H9 (cell line): Measurements from ENCODE around the gene GRIK1. TPM values are rescaled to one million over a fixed set of nuclear protein-coding genes. Genes with fewer than 3 reads are reported as not detected.

Experiments used
- DNase-seq: peaks from one replicate; pipeline ENCODE4 v3.0.0-alpha.2; 2017
- H2AFZ ChIP-seq: one replicate; pipeline ENCODE4 v1.6.1; 2013; ENCODE audit warnings: mild to moderate bottlenecking, low read length, control low read depth, moderate library complexity
- H2AK5ac ChIP-seq: 2 replicates; pipeline ENCODE4 v1.6.1; 2013; ENCODE audit warnings: low read length, control low read depth, mixed read lengths; ENCODE audit not compliant: insufficient read length
- H2BK120ac ChIP-seq: one replicate; pipeline ENCODE4 v1.6.1; 2013; ENCODE audit warnings: low read depth, mild to moderate bottlenecking, low read length, control low read depth, inconsistent platforms; ENCODE audit not compliant: poor library complexity, severe bottlenecking
- H2BK12ac ChIP-seq: 2 replicates; pipeline ENCODE4 v1.6.1; 2013; ENCODE audit warnings: low read length, control low read depth, mixed read lengths, low read depth; ENCODE audit not compliant: insufficient read length
- H2BK15ac ChIP-seq: 2 replicates; pipeline ENCODE4 v1.6.1; 2013; ENCODE audit warnings: low read depth, low read length, control low read depth
- H2BK20ac ChIP-seq: one replicate; pipeline ENCODE4 v1.6.1; 2013; ENCODE audit warnings: low read depth, mild to moderate bottlenecking, low read length, control low read depth, inconsistent platforms; ENCODE audit not compliant: poor library complexity, severe bottlenecking
- H2BK5ac ChIP-seq: 2 replicates; pipeline ENCODE4 v1.6.1; 2013; ENCODE audit warnings: low read length, control low read depth, mixed read lengths; ENCODE audit not compliant: insufficient read length
- H3K14ac ChIP-seq: 2 replicates; pipeline ENCODE4 v1.6.1; 2013; ENCODE audit warnings: low read length, control low read depth; ENCODE audit not compliant: insufficient read depth
- H3K18ac ChIP-seq: 2 replicates; pipeline ENCODE4 v1.6.1; 2013; ENCODE audit warnings: low read depth, mild to moderate bottlenecking, mixed read lengths, low read length, control low read depth; ENCODE audit not compliant: insufficient read length
- H3K23ac ChIP-seq: 2 replicates; pipeline ENCODE4 v1.6.1; 2013; ENCODE audit warnings: low read length, control low read depth, mixed read lengths, low read depth; ENCODE audit not compliant: insufficient read length
- H3K23me2 ChIP-seq: 2 replicates; pipeline ENCODE4 v1.6.1; 2013; ENCODE audit warnings: low read depth, mild to moderate bottlenecking, mixed read lengths, low read length, control low read depth; ENCODE audit not compliant: insufficient read length, poor library complexity, severe bottlenecking
- H3K27ac ChIP-seq: 2 replicates; pipeline ENCODE4 v1.5.1; 2013; ENCODE audit warnings: low read length, control low read depth, mixed read lengths, low read depth; ENCODE audit not compliant: insufficient read length
- H3K27me3 ChIP-seq: 2 replicates; pipeline ENCODE4 v1.6.1; 2013; ENCODE audit warnings: low read length, control low read depth, inconsistent platforms; ENCODE audit not compliant: insufficient read depth
- H3K4ac ChIP-seq: 2 replicates; pipeline ENCODE4 v1.6.1; 2013; ENCODE audit warnings: low read depth, mild to moderate bottlenecking, control low read depth, inconsistent platforms, low read length, moderate library complexity
- H3K4me1 ChIP-seq: 2 replicates; pipeline ENCODE4 v1.6.1; 2013; ENCODE audit warnings: low read length, control low read depth, inconsistent platforms; ENCODE audit not compliant: insufficient read depth
- H3K4me2 ChIP-seq: 2 replicates; pipeline ENCODE4 v1.6.1; 2013; ENCODE audit warnings: low read length, control low read depth, mixed read lengths; ENCODE audit not compliant: insufficient read length, insufficient read depth
- H3K56ac ChIP-seq: 2 replicates; pipeline ENCODE4 v1.6.1; 2013; ENCODE audit warnings: low read depth, mild to moderate bottlenecking, mixed read lengths, low read length, control low read depth; ENCODE audit not compliant: insufficient read length
- H3K79me1 ChIP-seq: 2 replicates; pipeline ENCODE4 v1.6.1; 2013; ENCODE audit warnings: low read depth, mild to moderate bottlenecking, moderate library complexity, low read length, control low read depth, inconsistent platforms; ENCODE audit not compliant: insufficient read depth, poor library complexity, severe bottlenecking
- H3K79me2 ChIP-seq: 2 replicates; pipeline ENCODE4 v1.6.1; 2013; ENCODE audit warnings: low read length, control low read depth, inconsistent platforms; ENCODE audit not compliant: insufficient read depth
- H3K9ac ChIP-seq: 2 replicates; pipeline ENCODE4 v1.6.1; 2013; ENCODE audit warnings: low read length, control low read depth, mixed read lengths; ENCODE audit not compliant: insufficient read length; ENCODE audit errors: extremely low read depth
- H3K9me3 ChIP-seq: one replicate; pipeline ENCODE4 v1.6.1; 2013; ENCODE audit warnings: low read depth, low read length, inconsistent platforms; ENCODE audit not compliant: control insufficient read depth
- H3T11ph ChIP-seq: one replicate; pipeline ENCODE4 v1.6.1; 2013; ENCODE audit warnings: mild to moderate bottlenecking, low read length, control low read depth, inconsistent platforms
- H4K20me1 ChIP-seq: one replicate; pipeline ENCODE4 v1.6.1; 2013; ENCODE audit not compliant: control insufficient read depth, insufficient read length, insufficient read depth
- H4K5ac ChIP-seq: 2 replicates; pipeline ENCODE4 v1.6.1; 2013; ENCODE audit warnings: low read depth, mild to moderate bottlenecking, mixed read lengths, low read length, control low read depth; ENCODE audit not compliant: insufficient read length
- H4K8ac ChIP-seq: replicated peaks from 2 replicates; pipeline ENCODE4 v1.6.1; 2013; ENCODE audit warnings: low read length, control low read depth, mixed read lengths, low read depth; ENCODE audit not compliant: insufficient read length
- H4K91ac ChIP-seq: 2 replicates; pipeline ENCODE4 v1.6.1; 2013; ENCODE audit warnings: low read depth, mild to moderate bottlenecking, moderate library complexity, mixed read lengths, low read length, control low read depth; ENCODE audit not compliant: insufficient read length
- H3K27ac Mint-ChIP-seq, 3 experiments: 2 replicates in 2 of 3; 3 replicates in 1 of 3; pipeline ENCODE4 v1.8.0; 2020 to 2021; ENCODE audit warnings: mixed read lengths in 3 of 3, mild to moderate bottlenecking in 1 of 3, moderate library complexity in 1 of 3
- H3K27me3 Mint-ChIP-seq: 2 replicates; pipeline ENCODE4 v1.8.0; 2021; ENCODE audit warnings: low read depth, mild to moderate bottlenecking, moderate library complexity, mixed read lengths
- H3K36me3 Mint-ChIP-seq, 3 experiments: 2 replicates in 2 of 3; 3 replicates in 1 of 3; pipeline ENCODE4 v1.8.0; 2020 to 2021; ENCODE audit warnings: low read depth in 3 of 3, mixed read lengths in 3 of 3; ENCODE audit not compliant: insufficient read depth in 1 of 3
- H3K4me1 Mint-ChIP-seq, 2 experiments: 2 replicates each; pipeline ENCODE4 v1.8.0; 2020; ENCODE audit warnings: mixed read lengths in 2 of 2
- H3K4me3 Mint-ChIP-seq, 2 experiments: 2 replicates in 1 of 2; 3 replicates in 1 of 2; pipeline ENCODE4 v1.8.0; 2020 to 2021; ENCODE audit warnings: mild to moderate bottlenecking in 2 of 2, mixed read lengths in 2 of 2, moderate library complexity in 1 of 2
- H3K9me3 Mint-ChIP-seq, 2 experiments: 2 replicates in 1 of 2; 3 replicates in 1 of 2; pipeline ENCODE4 v1.8.0; 2020; ENCODE audit warnings: mild to moderate bottlenecking in 2 of 2, mixed read lengths in 2 of 2, moderate library complexity in 1 of 2
- WGBS: extraction: QIAGEN DNeasy Blood & Tissue Kit; methylation state at CpG from one replicate; pipeline ENCODE4 v1.1.7; 2013; ENCODE audit warnings: missing lambda C conversion rate, low lambda C conversion rate, mixed read lengths; ENCODE audit not compliant: insufficient read length; ENCODE audit errors: extremely low coverage; 5-methylcytosine and 5-hydroxymethylcytosine counted together
- total RNA-seq: library from RNA; stranded (reverse); gene quantifications from 2 replicates; pipeline ENCODE4 v1.2.1, GENCODE V29; 2021
- TF ChIP-seq, protein P1 (sequence below): fragments of 200-600 bp; sonication (generic); conservative IDR thresholded peaks from 3 replicates; pipeline ENCODE4 v1.8.0; 2021; ENCODE audit warnings: antibody characterized with exemption, mild to moderate bottlenecking

Gene GRIK1
- total RNA-seq, 1 experiment from 2014 or later = not detected

GRCh38 chr21:29737186-29737585 lies 202.6 kb downstream of the GRIK1 start:
- Histone ChIP-seq H2BK12ac (no peak overlapping the region), H3K79me2 (no peaks in the 10 kb centered on the region), H2AK5ac (no peak overlapping the region), H3K23ac (no peak overlapping the region), H4K8ac (no peak overlapping the region), H3K14ac (no peak overlapping the region), H4K5ac (no peak overlapping the region), H3K9me3 (no peaks in the 10 kb centered on the region), H2BK15ac (no peak overlapping the region), H2AFZ (no peak overlapping the region), H3K27me3 (no peaks in the 10 kb centered on the region), H3K56ac (no peak overlapping the region), H3K4ac (no peak overlapping the region), H3K23me2 (no peaks in the 10 kb centered on the region), H3K79me1 (no peaks in the 10 kb centered on the region), H2BK20ac (no peak overlapping the region), H2BK120ac (no peak overlapping the region), H4K20me1 (no peaks in the 10 kb centered on the region), H3K4me1 (no peaks in the 10 kb centered on the region), H3K4me2 (no peak overlapping the region), H4K91ac (no peak overlapping the region), H2BK5ac (no peak overlapping the region), H3K27ac (no peak overlapping the region), H3K18ac (no peak overlapping the region), H3K9ac (no peak overlapping the region), H3T11ph (no peak overlapping the region)
- H3K27ac Mint-ChIP-seq = no peak overlapping the region
- no peaks in the 10 kb centered on the region; a peak in 1 of 5 replicates for H3K9me3 Mint-ChIP-seq
- TF ChIP-seq, protein P1, sequence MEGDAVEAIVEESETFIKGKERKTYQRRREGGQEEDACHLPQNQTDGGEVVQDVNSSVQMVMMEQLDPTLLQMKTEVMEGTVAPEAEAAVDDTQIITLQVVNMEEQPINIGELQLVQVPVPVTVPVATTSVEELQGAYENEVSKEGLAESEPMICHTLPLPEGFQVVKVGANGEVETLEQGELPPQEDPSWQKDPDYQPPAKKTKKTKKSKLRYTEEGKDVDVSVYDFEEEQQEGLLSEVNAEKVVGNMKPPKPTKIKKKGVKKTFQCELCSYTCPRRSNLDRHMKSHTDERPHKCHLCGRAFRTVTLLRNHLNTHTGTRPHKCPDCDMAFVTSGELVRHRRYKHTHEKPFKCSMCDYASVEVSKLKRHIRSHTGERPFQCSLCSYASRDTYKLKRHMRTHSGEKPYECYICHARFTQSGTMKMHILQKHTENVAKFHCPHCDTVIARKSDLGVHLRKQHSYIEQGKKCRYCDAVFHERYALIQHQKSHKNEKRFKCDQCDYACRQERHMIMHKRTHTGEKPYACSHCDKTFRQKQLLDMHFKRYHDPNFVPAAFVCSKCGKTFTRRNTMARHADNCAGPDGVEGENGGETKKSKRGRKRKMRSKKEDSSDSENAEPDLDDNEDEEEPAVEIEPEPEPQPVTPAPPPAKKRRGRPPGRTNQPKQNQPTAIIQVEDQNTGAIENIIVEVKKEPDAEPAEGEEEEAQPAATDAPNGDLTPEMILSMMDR = no peak
- WGBS = no CpG with 5 or more reads among the region's 5 CpGs
- H3K36me3 Mint-ChIP-seq = no peaks in the 10 kb centered on the region
- H3K4me1 Mint-ChIP-seq = no peaks in the 10 kb centered on the region
- DNase-seq = no peak
- no peaks in the 10 kb centered on the region for H3K27me3 Mint-ChIP-seq
- no peak overlapping the region for H3K4me3 Mint-ChIP-seq
